ENCODE results near the gene CX3CR1.
A peak's percentile ranks its signal among the peaks of the same experiment; 100 is the strongest.

CX3CR1 gene

DNA sequence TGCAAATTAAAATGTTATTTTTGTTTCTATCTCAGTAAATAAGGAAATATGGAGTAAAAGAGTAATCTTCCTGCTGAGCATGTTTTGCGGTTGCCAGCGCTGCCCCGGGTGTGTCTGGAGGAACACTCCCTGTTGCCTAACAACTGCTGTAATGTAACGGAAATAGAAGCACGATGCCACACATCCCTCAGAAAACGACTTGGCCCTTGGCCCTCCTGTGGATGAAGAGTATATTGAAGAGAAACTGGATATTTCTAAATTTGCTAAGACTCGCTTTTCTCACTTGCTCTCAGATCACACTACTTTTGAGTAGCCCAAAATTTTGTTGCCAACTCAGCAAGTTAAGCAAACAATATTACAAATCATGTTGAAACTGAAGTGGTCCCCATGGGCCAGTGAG is 18.9 kb downstream of the CX3CR1 start:
- TF ChIP-seq BACH2 (CRISPR knock-in tag; IDR thresholded peaks at IDR 0.05; ENCODE audit: borderline replicate concordance) (no peak), TOX (CRISPR knock-in tag; IDR thresholded peaks at IDR 0.05; ENCODE audit: borderline replicate concordance) (no peak), ZNF565 (CRISPR knock-in tag; conservative IDR thresholded peaks at IDR 0.05; ENCODE audit: low read depth) (no peak), CSDC2 (CRISPR knock-in tag; IDR thresholded peaks at IDR 0.05) (no peak), RARB (CRISPR knock-in tag; IDR thresholded peaks at IDR 0.05) (no peak), GLIS3 (CRISPR knock-in tag; IDR thresholded peaks at IDR 0.05) (no peak), ZFP30 (CRISPR knock-in tag; IDR thresholded peaks at IDR 0.05) (no peak), ZNF8 (CRISPR knock-in tag; IDR thresholded peaks at IDR 0.05) (no peak), SNAI2 (CRISPR knock-in tag; IDR thresholded peaks at IDR 0.05) (no peak), ZC3H10 (CRISPR knock-in tag; IDR thresholded peaks at IDR 0.05) (no peak)
- TF ChIP-seq, protein P1, sequence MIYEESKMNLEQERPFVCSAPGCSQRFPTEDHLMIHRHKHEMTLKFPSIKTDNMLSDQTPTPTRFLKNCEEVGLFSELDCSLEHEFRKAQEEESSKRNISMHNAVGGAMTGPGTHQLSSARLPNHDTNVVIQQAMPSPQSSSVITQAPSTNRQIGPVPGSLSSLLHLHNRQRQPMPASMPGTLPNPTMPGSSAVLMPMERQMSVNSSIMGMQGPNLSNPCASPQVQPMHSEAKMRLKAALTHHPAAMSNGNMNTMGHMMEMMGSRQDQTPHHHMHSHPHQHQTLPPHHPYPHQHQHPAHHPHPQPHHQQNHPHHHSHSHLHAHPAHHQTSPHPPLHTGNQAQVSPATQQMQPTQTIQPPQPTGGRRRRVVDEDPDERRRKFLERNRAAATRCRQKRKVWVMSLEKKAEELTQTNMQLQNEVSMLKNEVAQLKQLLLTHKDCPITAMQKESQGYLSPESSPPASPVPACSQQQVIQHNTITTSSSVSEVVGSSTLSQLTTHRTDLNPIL (CRISPR knock-in tag; IDR thresholded peaks at IDR 0.05; ENCODE audit: low read depth): no peak
- TF ChIP-seq, protein P2, sequence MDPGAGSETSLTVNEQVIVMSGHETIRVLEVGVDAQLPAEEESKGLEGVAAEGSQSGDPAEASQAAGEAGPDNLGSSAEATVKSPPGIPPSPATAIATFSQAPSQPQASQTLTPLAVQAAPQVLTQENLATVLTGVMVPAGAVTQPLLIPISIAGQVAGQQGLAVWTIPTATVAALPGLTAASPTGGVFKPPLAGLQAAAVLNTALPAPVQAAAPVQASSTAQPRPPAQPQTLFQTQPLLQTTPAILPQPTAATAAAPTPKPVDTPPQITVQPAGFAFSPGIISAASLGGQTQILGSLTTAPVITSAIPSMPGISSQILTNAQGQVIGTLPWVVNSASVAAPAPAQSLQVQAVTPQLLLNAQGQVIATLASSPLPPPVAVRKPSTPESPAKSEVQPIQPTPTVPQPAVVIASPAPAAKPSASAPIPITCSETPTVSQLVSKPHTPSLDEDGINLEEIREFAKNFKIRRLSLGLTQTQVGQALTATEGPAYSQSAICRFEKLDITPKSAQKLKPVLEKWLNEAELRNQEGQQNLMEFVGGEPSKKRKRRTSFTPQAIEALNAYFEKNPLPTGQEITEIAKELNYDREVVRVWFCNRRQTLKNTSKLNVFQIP (CRISPR knock-in tag; IDR thresholded peaks at IDR 0.05; ENCODE audit: borderline replicate concordance, low read depth): no peak
- peak; percentile 95 for ATAC-seq

DNA sequence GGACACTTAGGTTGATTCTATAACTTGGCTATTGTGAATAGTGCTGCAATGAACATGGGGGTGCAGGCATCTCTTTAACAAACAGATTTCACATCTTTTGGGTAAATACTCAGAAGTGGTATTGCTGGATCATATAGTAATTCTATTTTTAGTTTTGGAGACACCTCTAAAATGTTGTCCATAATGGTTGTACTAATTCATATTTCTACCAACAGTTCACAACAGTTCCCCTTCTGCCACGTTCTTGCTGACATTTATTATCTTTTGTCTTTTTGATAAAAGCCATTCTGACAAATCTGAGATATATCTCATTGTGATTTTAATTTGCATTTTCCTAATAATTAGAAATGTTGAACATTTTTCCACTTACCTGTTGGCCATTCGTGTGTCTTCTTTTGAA is 19.5 kb downstream of the CX3CR1 start:
- TF ChIP-seq ZC3H10 (CRISPR knock-in tag; IDR thresholded peaks at IDR 0.05) (no peak), SNAI2 (CRISPR knock-in tag; IDR thresholded peaks at IDR 0.05) (no peak), RARB (CRISPR knock-in tag; IDR thresholded peaks at IDR 0.05) (no peak), OSR1 (CRISPR knock-in tag; IDR thresholded peaks at IDR 0.05) (no peak)

DNA sequence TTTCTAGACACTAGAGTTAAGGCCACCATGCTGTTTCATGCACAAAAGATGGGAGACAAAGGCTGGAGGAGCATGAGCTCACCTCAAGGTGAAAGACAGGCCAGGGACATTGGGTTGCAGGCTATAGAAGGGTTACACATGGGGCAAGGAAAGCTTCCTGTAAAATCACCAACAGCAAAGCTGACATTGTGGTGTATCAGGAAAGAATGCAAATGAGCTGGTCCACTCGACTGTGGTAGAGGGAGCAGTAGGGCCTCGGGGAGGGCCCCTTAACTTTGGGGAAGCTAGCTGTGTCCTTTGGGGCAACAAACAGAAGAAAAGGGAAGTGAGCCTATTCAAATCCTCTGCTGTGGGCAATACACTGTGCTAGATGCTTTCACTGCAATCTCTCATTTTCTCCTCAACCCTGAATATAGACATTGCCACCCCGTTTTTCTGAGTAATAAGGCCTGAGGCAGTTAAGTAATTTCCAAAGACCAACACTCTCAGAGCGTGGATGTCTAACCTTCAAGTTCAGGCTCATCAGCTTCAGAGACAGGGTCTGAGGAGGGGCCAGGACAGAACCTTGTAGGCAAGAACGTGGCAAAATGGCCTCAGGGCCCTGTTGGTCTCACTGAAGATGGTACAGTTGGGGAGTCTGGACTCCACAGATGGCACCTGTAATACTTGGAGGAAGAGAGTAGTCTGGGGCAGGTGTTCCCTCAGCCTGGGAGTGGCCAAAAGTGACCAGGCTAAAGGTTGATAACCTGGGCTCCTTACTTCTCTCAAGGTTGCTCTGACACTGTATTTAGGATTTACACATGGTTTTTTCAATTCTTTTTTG is 24.1 kb downstream of the CX3CR1 start:
- TF ChIP-seq TCF4 (CRISPR knock-in tag; IDR thresholded peaks at IDR 0.05; ENCODE audit: borderline replicate concordance) (no peak), PPARA (CRISPR knock-in tag; IDR thresholded peaks at IDR 0.05; ENCODE audit: borderline replicate concordance) (no peak), ZNF8 (CRISPR knock-in tag; IDR thresholded peaks at IDR 0.05) (no peak), CSDC2 (CRISPR knock-in tag; IDR thresholded peaks at IDR 0.05) (no peak), ISL1 (CRISPR knock-in tag; IDR thresholded peaks at IDR 0.05) (no peak)
- ATAC-seq: peak; percentile 9; the same call in 2 of the 3 replicates

More for the DNA sequence above, 19.5 kb downstream of the CX3CR1 start:
- ATAC-seq: no peak

DNA sequence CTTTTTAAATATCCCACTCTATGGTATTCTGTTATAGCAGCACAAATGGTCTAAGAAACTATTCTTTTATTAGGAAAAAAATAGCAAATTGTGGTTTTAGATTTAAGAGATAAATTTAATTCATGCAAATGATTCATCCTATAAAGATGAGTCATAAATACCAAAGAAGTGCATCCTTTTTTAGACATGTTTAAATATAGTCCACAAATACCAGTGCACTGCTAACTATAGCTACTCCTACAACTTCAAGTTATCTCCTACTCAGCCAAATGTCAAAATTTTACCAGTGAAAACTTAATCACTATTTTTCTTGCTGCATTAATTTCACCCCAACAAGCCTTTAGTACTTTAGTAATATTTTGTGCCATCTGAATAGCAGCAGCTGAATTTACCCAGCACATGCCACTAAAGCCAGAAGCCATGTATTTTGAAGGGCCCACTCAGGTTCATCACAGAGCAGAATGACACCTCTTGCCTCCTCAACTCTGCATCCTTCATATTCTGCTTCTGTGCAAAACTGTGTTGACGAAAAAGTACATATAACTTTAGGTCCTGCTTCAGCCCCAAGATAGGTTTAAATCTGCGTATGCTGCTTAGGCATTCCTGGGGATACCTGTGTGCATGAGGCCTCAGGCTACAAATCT is 24.9 kb downstream of the CX3CR1 start:
- TF ChIP-seq ISL1 (CRISPR knock-in tag; IDR thresholded peaks at IDR 0.05) (0 out of 2 replicates have a peak, but pooled peaks have one; percentile 16), TOX (CRISPR knock-in tag; IDR thresholded peaks at IDR 0.05; ENCODE audit: borderline replicate concordance) (no peak)
- peak; percentile 94 for ATAC-seq

DNA sequence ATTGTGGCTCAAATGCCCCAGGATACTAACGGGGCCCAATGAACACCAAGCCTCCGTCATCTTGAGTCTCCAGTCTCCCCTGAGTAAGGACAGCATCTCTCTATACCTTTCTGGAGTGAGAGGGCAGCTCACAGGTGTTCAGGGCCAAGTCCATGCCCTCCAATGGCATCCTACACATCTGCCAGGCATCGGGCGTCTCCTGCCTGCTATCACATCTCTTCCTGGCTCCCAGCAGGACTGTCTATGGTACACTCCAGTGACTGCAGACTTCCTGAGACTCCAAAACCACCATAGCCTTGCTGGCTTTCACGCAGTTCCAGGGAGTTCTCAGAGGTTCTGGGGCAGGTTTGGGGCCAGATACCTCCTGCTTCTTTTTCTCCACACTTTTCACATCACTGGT is 28.3 kb downstream of the CX3CR1 start:
- ATAC-seq: no peak
- TF ChIP-seq GLIS3 (CRISPR knock-in tag; IDR thresholded peaks at IDR 0.05) (no peak), ZNF8 (CRISPR knock-in tag; IDR thresholded peaks at IDR 0.05) (no peak), ESRRG (CRISPR knock-in tag; IDR thresholded peaks at IDR 0.05) (no peak), ISL1 (CRISPR knock-in tag; IDR thresholded peaks at IDR 0.05) (no peak), TCF4 (CRISPR knock-in tag; IDR thresholded peaks at IDR 0.05; ENCODE audit: borderline replicate concordance) (no peak), ARNTL (CRISPR knock-in tag; IDR thresholded peaks at IDR 0.05; ENCODE audit: borderline replicate concordance, low read depth) (no peak), ZFP3 (CRISPR knock-in tag; IDR thresholded peaks at IDR 0.05) (no peak), ZC3H10 (CRISPR knock-in tag; IDR thresholded peaks at IDR 0.05) (no peak), ZNF70 (CRISPR knock-in tag; IDR thresholded peaks at IDR 0.05) (no peak)
- TF ChIP-seq, protein P2 (CRISPR knock-in tag; IDR thresholded peaks at IDR 0.05; ENCODE audit: borderline replicate concordance, low read depth): no peak
- TF ChIP-seq, protein P3, sequence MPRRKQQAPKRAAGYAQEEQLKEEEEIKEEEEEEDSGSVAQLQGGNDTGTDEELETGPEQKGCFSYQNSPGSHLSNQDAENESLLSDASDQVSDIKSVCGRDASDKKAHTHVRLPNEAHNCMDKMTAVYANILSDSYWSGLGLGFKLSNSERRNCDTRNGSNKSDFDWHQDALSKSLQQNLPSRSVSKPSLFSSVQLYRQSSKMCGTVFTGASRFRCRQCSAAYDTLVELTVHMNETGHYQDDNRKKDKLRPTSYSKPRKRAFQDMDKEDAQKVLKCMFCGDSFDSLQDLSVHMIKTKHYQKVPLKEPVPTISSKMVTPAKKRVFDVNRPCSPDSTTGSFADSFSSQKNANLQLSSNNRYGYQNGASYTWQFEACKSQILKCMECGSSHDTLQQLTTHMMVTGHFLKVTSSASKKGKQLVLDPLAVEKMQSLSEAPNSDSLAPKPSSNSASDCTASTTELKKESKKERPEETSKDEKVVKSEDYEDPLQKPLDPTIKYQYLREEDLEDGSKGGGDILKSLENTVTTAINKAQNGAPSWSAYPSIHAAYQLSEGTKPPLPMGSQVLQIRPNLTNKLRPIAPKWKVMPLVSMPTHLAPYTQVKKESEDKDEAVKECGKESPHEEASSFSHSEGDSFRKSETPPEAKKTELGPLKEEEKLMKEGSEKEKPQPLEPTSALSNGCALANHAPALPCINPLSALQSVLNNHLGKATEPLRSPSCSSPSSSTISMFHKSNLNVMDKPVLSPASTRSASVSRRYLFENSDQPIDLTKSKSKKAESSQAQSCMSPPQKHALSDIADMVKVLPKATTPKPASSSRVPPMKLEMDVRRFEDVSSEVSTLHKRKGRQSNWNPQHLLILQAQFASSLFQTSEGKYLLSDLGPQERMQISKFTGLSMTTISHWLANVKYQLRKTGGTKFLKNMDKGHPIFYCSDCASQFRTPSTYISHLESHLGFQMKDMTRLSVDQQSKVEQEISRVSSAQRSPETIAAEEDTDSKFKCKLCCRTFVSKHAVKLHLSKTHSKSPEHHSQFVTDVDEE (CRISPR knock-in tag; IDR thresholded peaks at IDR 0.05): no peak
- TF ChIP-seq, protein P1 (CRISPR knock-in tag; IDR thresholded peaks at IDR 0.05; ENCODE audit: low read depth): no peak
